Panc1 (cell line): Measurements from ENCODE around the gene TBX1.

Source experiments
- CTCF ChIP-seq: fragments of 450-650 bp; IDR thresholded peaks from 2 replicates; pipeline ENCODE4 v1.5.1; 2017; ENCODE audit warnings: mild to moderate bottlenecking
- POLR2AphosphoS5 ChIP-seq: IDR thresholded peaks from 2 replicates; pipeline ENCODE4 v1.6.1; 2012; ENCODE audit warnings: mild to moderate bottlenecking, low read depth, low read length, moderate library complexity
- SIN3A ChIP-seq: IDR thresholded peaks from 2 replicates; pipeline ENCODE4 v1.6.1; 2012; ENCODE audit warnings: low read depth, mild to moderate bottlenecking, low read length, moderate library complexity, borderline replicate concordance; ENCODE audit not compliant: insufficient read depth
- TCF7L2 ChIP-seq: IDR thresholded peaks from 2 replicates; pipeline ENCODE4 v1.6.1; 2011; ENCODE audit warnings: mild to moderate bottlenecking, low read depth, low read length, inconsistent platforms
- TF ChIP-seq, protein P1 (sequence below), 2 experiments: IDR thresholded peaks; 2 replicates each; pipeline ENCODE4 v1.6.1; 2011 to 2012; ENCODE audit warnings: low read depth in 2 of 2, control low read depth in 1 of 2, low read length in 1 of 2, mild to moderate bottlenecking in 1 of 2, moderate library complexity in 1 of 2; ENCODE audit not compliant: insufficient read depth in 1 of 2

GRCh38 chr22:19734837-19735382 is 25.7 kb upstream of the TBX1 start:
- TF ChIP-seq CTCF (no peak), POLR2AphosphoS5 (no peak), SIN3A (no peak), TCF7L2 (no peak)
- TF ChIP-seq, protein P1, sequence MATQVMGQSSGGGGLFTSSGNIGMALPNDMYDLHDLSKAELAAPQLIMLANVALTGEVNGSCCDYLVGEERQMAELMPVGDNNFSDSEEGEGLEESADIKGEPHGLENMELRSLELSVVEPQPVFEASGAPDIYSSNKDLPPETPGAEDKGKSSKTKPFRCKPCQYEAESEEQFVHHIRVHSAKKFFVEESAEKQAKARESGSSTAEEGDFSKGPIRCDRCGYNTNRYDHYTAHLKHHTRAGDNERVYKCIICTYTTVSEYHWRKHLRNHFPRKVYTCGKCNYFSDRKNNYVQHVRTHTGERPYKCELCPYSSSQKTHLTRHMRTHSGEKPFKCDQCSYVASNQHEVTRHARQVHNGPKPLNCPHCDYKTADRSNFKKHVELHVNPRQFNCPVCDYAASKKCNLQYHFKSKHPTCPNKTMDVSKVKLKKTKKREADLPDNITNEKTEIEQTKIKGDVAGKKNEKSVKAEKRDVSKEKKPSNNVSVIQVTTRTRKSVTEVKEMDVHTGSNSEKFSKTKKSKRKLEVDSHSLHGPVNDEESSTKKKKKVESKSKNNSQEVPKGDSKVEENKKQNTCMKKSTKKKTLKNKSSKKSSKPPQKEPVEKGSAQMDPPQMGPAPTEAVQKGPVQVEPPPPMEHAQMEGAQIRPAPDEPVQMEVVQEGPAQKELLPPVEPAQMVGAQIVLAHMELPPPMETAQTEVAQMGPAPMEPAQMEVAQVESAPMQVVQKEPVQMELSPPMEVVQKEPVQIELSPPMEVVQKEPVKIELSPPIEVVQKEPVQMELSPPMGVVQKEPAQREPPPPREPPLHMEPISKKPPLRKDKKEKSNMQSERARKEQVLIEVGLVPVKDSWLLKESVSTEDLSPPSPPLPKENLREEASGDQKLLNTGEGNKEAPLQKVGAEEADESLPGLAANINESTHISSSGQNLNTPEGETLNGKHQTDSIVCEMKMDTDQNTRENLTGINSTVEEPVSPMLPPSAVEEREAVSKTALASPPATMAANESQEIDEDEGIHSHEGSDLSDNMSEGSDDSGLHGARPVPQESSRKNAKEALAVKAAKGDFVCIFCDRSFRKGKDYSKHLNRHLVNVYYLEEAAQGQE (IDR thresholded peaks at IDR 0.05; ENCODE audit: insufficient read depth in 1 of 2, low read depth in 2 of 2, low read length in 1 of 2): no peak
